NCI-H2107 (cell line): ENCODE data around the gene HAVCR2.
"Not testable (repeated sequence)": the region's sequence is repeated elsewhere in the genome, so short reads cannot be mapped to it uniquely, and the experiment has no call there.

ENCODE experiments used
- DNase-seq: peaks from one replicate; lab custom pipeline; 2025; lab: John Stamatoyannopoulos, UW

The HAVCR2 gene

DNA sequence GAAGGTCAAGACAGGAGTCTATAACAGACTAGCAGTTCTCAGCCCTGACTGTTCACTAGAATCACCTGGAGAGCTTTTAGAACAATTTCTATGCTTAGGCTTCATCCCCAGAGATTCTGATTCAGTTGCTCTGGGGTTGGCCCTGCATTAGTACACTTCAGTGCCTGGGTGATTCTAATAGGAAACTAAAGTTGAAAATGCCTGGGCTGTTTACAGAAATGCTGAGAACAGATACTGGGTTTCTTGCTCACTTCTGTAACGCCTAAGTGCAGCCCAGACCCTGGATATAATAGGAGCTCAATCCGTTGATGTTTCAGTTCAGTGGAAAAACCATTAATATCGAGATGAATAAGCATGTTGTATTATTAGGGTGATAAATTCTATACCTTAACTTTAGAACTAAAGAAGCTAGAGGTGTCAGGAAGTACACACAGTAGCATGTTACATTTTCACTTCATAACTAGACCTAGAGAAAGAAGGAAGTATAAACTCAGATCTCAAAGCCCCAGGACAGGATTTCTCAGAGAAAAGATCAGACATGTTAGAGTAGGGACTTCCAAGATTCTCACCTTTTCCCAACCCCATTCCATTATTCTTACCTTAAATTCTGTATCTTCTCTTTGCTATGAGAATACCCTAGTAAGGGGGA is 20.4 kb downstream of the HAVCR2 start:
- no peak for DNase-seq

DNA sequence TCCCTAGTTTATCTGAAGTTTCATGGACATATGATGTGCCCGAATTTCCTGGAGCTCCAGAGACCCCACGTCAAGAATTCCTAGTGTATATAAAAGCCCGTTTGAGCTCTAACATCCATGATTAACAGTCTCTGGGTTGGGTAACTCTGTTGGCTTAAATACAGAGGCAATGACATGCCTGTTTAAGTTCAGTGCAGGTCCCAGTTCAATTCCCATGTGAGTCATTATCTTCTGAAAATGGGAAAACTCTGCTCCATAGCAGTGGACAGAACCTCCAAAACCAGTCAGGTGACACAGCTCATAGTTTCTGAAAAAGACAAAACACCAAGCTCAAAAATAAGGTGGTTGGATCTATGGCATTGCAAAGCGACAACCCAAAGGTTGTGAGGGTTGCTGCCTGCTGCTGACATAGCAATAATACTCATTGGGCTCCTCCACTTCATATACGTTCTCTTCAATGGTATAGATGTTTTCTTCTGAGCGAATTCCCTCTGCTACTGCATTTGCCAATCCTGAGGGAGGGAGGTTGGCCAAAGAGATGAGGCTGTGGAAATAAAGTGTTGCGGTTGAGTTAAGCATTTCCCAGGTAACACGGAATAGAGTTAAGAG is 22.0 kb downstream of the HAVCR2 start:
- no peak for DNase-seq

- no peak for DNase-seq
Measured at GRCh38 chr5:157085930-157086329, 22.9 kb downstream of the HAVCR2 start.

GRCh38 chr5:157080286-157080685 is 28.6 kb downstream of the HAVCR2 start:
- DNase-seq, result no peak

GRCh38 chr5:157076558-157076957 is 32.3 kb downstream of the HAVCR2 start:
- no peak for DNase-seq

- DNase-seq, result no peak
Measured at GRCh38 chr5:157072508-157072907, 36.3 kb downstream of the HAVCR2 start.

DNA sequence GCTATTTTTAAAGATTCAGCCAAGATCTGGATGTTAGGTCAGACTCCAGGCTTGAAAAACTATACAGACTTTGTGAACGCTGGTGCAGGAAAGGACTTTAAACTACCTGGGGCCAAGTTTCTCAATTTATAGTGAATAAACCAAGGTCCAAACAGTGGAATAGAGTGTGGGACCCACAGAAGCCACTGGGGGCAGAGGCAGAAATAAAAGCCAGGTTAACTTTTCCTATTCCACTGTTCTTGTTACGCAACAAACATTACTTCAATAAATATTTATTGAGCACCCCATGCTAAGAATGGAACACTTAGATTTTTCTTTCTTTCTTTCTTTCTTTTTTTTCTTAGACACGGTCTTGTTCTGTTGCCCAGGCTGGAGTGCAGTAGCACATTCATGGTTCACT is 38.9 kb downstream of the HAVCR2 start:
- no peak for DNase-seq

DNA sequence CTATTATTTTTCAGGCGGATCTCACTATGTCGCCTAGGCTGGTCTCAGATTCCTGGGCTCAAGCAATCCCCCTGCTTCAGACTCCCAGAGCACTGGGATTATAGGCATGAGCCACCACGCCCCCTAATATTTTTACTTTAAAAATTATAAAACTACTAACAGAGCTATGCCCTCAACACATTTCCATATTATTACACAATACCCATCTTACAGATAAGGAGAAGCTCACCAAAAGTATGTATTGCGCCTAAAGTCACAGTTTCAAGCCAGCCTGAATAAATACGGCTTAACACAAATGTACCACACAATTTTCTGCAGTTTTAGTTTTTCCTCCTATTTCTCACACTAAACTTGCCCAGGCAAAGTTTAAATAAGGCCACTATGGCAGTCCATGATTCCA is 40.1 kb downstream of the HAVCR2 start:
- no peak for DNase-seq

- DNase-seq, result no peak
Measured at GRCh38 chr5:157068339-157068738, 40.5 kb downstream of the HAVCR2 start.

- DNase-seq, result no peak
Measured at GRCh38 chr5:157067005-157067404, 41.8 kb downstream of the HAVCR2 start.

- no peak for DNase-seq
Measured at GRCh38 chr5:157066080-157066479, 42.8 kb downstream of the HAVCR2 start.

- DNase-seq, result no peak
Measured at GRCh38 chr5:157063776-157064430, 44.9 kb downstream of the HAVCR2 start.

- DNase-seq, result no peak
Measured at GRCh38 chr5:157059891-157060290, 49.0 kb downstream of the HAVCR2 start.

- DNase-seq, result no peak
Measured at GRCh38 chr5:157059093-157059539, 49.7 kb downstream of the HAVCR2 start, which contains the start of gene HAVCR1. Gene HAVCR1 (minus strand): TSS chr5:157059116. CDS start chr5:157057943, 1,173 bp downstream.

DNA sequence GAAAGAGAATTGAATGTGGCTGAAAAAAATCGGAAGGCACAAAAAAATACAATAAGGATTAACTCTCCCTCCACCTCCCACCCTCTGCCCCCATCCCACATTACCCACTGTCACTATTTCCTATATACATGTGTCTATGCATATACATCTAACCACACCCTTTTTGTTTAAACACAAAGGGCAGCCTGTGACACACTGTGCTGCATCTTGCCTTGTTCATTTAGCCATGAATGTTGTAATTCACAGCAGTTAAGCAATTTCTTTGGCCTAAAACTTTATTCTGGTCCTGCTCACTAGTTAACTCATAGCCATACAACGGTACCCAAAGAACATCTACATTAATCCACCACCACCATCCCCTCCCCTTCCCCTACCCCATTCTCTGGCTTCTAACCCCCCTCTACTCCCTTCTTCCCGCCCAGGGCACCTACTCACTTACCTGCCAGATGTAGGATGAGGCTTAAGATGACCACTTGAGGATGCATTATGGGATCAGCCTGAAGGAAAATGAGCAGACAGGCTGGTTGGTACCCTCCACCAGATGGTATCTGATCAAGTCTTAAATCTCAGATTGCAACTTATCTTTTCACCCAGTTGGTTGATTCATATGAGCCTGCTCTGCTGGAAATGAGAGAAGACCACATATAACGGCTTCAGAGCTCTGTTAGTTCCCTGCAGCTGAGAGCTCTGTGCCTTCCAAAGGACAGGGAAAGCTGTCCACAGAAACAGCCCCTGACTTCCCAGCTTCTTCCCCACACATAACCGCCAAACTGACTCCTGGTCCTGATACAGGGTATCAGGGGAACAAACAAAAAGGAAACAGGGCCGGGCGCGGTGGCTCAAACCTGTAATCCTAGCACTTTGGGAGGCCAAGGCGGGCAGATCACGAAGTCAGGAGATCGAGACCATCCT is 51.1 kb downstream of the HAVCR2 start:
- no peak for DNase-seq

- DNase-seq, result not testable (repeated sequence)
Measured at GRCh38 chr5:157056848-157057247, 52.0 kb downstream of the HAVCR2 start.

DNA sequence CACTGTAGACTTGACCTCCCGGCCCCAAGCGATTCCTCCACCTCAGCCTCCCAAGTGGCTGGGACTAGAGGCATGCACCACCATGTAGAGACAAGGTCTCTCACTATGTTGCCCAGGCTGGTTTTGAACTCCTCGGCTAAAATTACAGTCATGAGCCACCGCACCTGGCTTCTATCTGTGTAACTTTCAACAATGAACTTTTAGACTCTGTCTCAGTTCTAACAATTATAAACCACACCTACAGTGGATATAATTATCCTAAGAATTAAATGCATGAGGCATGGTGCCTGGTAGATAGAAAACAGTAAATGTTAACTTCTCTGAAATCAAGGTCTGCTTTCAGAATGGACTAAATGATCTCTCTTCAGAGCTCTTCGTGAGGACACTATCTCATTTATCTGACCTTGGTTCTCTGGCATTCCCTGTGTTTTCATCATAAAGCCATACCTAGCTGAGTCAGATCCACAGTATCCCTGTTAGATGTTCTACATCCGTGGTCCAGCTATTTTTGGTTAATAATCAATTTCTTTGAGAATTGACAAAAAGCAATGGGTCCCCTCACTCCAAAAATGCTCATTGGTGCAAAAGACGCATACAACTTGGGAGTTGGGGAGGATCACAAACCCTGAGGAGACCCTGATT is 57.1 kb downstream of the HAVCR2 start:
- no peak for DNase-seq

DNA sequence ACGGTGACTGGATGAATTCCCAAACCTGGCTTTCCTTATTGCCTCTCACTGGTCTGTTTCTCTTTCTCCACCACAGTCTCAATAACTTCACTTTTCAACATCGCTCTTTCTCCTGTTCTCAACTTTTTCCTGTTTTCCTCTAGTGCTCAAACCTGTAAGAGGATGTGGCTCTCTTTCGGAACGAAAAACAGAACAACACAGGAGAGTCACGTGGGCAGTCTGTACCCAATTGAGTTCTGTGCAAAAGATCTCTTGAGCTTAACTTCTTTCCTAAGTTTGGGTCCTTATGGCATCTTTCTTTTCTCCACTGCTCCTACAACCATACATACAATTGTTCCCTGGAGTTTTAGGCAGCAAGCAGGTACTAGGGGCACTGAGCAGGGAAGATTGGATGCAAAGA is 58.8 kb downstream of the HAVCR2 start:
- no peak for DNase-seq

DNA sequence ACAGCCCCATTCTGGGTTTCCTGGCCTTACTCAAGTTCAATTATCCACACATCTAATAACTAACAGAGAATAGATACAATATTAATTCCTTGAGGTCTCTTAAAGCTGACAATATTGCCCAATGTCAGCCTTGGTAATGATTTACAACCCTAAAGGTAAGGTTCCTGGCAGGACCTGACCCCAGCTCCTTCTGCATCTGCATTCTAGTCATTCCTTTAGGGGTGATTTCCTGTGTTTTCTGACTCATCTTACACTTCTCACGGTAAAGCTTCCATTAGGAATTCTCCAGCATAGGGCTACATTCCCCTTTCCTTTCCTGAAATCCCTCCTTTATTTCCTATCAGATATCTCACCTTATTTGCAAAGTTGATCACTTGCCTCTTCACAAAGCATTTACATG is 59.2 kb downstream of the HAVCR2 start:
- DNase-seq, result no peak

DNA sequence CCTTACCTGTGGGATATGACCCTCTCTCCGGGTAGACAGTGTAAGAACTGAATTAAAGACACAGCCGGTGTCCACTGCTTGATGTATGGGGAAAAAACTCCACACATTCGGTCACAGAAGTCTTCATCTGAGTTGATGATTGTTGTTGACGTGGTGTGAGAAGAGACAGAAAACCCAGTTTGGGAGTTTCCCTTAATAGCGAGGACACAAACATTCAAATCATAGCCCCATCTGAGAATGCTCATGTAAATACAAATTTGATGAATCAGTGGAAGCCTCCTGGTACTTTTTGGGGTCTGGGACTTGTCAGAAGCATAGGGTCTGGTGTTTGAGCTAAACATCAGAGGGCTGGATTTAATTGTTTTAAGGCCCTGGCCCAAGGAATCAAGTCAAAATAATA is 60.9 kb downstream of the HAVCR2 start:
- DNase-seq, result no peak

GRCh38 chr5:157047016-157047415 is 61.8 kb downstream of the HAVCR2 start:
- DNase-seq, result not testable (repeated sequence)

DNA sequence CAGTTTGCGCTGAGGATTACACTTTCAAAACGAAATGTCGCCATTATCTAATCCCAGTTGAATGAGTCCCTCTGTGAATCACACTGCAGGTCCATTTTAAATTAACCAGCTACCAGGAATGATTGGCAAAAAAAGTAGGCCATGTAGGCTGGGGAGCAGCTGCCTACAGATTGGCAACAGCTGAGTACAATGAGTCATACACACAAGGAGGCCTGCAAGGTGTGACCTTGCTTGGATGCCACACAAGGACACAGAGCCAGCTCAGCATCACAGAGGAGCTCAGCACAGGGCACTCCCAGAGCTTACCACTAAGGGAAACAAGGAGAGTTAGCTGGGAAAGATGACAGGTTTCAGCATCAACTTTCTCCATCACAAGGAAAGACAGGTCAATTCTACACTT is 62.8 kb downstream of the HAVCR2 start:
- no peak for DNase-seq
